ENCODE data around the gene SF1.

The SF1 gene

GRCh38 chr11:64814712-64815187, 36.4 kb upstream of the SF1 start:
- DNase-seq (ENCODE audit: low read depth) = no peak
- no peak overlapping the region for H3K4me3 ChIP-seq (ENCODE audit: low read length)
- TF ChIP-seq CTCF (conservative IDR thresholded peaks at IDR 0.05; ENCODE audit: low read depth, low read length) = no peak

- no peak for DNase-seq (ENCODE audit: low read depth)
- TF ChIP-seq CTCF (conservative IDR thresholded peaks at IDR 0.05; ENCODE audit: low read depth, low read length) = no peak
- no peak overlapping the region for H3K4me3 ChIP-seq (ENCODE audit: low read length)
Observed at GRCh38 chr11:64813826-64814225, 35.5 kb upstream of the SF1 start.

DNA sequence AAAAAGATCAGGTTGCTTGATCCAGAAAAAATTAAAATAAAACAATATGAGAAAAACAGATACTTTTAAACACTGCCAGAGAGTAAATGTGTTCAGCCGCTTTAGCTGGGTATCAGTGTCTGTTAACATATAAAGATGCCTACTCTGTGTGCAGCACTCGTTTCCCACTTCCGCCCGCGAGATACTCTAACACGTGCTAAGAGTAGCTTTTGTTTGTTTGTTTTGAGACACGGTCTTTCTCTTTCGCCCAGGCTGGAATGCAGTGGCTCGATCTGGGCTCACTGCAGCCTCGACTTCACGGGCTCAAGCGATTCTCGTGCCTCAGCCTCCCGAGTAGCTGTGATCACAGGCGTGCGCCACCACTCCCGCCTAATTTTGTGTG, 32.5 kb upstream of the SF1 start:
- DNase-seq (ENCODE audit: low read depth) = no peak

GRCh38 chr11:64810271-64810890, 32.0 kb upstream of the SF1 start, which contains the start of gene MEN1:
TSS of gene MEN1 (minus strand) at chr11:64810551. CDS start at chr11:64810109, 442 bp downstream.
- peak; percentile 77 for DNase-seq (ENCODE audit: low read depth)
- no peak for TF ChIP-seq CTCF (conservative IDR thresholded peaks at IDR 0.05; ENCODE audit: low read depth, low read length)

More for the DNA sequence above, 32.5 kb upstream of the SF1 start:
- no peak for TF ChIP-seq CTCF (conservative IDR thresholded peaks at IDR 0.05; ENCODE audit: low read depth, low read length)
- H3K4me3 ChIP-seq (ENCODE audit: low read length) = peak overlapping the region; percentile 88

DNA sequence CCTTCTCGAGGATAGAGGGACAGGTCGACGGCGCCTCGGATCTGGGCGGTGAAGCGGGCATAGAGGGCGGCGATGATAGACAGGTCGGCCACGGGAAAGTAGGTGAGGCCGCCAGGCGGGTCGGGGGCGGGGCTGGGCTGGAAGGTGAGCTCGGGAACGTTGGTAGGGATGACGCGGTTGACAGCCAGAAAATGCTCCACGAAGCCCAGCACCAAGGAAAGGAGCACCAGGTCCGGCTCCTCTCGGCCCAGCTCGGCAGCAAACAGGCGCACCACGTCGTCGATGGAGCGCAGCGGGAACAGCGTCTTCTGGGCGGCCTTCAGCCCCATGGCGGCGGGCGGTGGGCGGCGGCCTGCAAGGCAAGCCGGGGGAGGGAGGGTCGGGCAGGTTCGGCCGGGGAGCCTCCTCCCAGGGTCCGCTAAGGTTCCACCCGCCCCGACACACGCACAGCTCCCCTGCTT, 31.5 kb upstream of the SF1 start:
- H3K4me3 ChIP-seq (ENCODE audit: low read length) = peak overlapping the region; percentile 88
- no peak for DNase-seq (ENCODE audit: low read depth)
- TF ChIP-seq CTCF (conservative IDR thresholded peaks at IDR 0.05; ENCODE audit: low read depth, low read length) = no peak

More at GRCh38 chr11:64810271-64810890, 32.0 kb upstream of the SF1 start, which contains the start of gene MEN1:
- H3K4me3 ChIP-seq (ENCODE audit: low read length) = peak within 1 kb of the TSS; percentile 88

- DNase-seq (ENCODE audit: low read depth) = no peak
- no peak for TF ChIP-seq CTCF (conservative IDR thresholded peaks at IDR 0.05; ENCODE audit: low read depth, low read length)
- H3K4me3 ChIP-seq (ENCODE audit: low read length) = no peak overlapping the region
Observed at GRCh38 chr11:64805481-64805880, 27.1 kb upstream of the SF1 start.
